HL-60 (cell line): ENCODE results near the gene MYO16.

ENCODE experiments used
- DNase-seq, 2 experiments: peaks; one replicate each; pipeline ENCODE4 v3.0.0-alpha.2; 2010 to 2020; ENCODE audit warnings: low read depth in 1 of 2, low spot score in 1 of 2
- H3K27ac ChIP-seq: fragments of 250-450 bp; sonication (Bioruptor Pico); replicated peaks from 2 replicates; pipeline ENCODE4 v1.5.1; 2020; ENCODE audit warnings: mild to moderate bottlenecking, moderate library complexity
- H3K27me3 ChIP-seq: fragments of 250-450 bp; sonication (Bioruptor Pico); 2 replicates; pipeline ENCODE4 v1.5.1; 2021; ENCODE audit warnings: mild to moderate bottlenecking, moderate library complexity; ENCODE audit not compliant: insufficient read depth, poor library complexity, severe bottlenecking
- H3K4me3 ChIP-seq: replicated peaks from 2 replicates; pipeline ENCODE4 v1.5.1; 2011; ENCODE audit warnings: mild to moderate bottlenecking, control low read depth, low read length; ENCODE audit not compliant: insufficient read depth
- GABPA ChIP-seq: IDR thresholded peaks from 2 replicates; pipeline ENCODE4 v1.6.1; 2012; ENCODE audit warnings: low read depth
- POLR2AphosphoS5 ChIP-seq: IDR thresholded peaks from 2 replicates; pipeline ENCODE4 v1.6.1; 2012; ENCODE audit warnings: low read depth
- SPI1 ChIP-seq: IDR thresholded peaks from 2 replicates; pipeline ENCODE4 v1.6.1; 2012; ENCODE audit warnings: low read depth, mild to moderate bottlenecking, borderline replicate concordance
- TF ChIP-seq, protein P1 (sequence below): IDR thresholded peaks from one replicate; pipeline ENCODE4 v1.5.1; 2011; ENCODE audit warnings: low read length, control low read depth, inconsistent platforms; ENCODE audit not compliant: insufficient read depth
- TF ChIP-seq, protein P2 (sequence below): IDR thresholded peaks from 2 replicates; pipeline ENCODE4 v1.6.1; 2012; ENCODE audit warnings: low read depth; ENCODE audit not compliant: insufficient replicate concordance

The MYO16 gene

DNA sequence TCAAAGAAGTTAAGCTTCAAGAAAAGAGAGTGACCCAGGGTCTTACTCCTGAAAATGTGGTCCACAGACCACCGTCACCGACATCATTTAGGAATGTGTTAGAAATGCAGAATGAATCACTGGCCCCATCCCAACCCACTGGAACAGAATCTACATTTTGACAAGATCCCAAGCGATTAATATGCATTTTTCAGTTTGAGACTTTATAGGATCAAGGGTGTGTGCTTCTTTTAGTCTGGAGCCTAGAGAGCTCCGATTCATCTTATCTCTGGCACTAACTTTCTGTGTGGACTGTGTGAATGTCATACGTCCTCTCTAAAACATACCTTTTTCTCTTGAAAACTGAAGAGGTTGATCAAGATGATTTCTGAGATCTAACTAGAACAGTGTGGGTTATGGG, 484.8 kb downstream of the MYO16 start:
- Histone ChIP-seq H3K27me3 (no peaks in the 10 kb centered on the region), H3K4me3 (no peak overlapping the region), H3K27ac (no peak overlapping the region)
- no peak for DNase-seq
- no peak for TF ChIP-seq SPI1
- no peak for TF ChIP-seq POLR2AphosphoS5

- no peak overlapping the region for H3K4me3 ChIP-seq
- H3K27ac ChIP-seq: no peak overlapping the region
- TF ChIP-seq GABPA (no peak), SPI1 (no peak), POLR2AphosphoS5 (no peak)
- TF ChIP-seq, protein P1, sequence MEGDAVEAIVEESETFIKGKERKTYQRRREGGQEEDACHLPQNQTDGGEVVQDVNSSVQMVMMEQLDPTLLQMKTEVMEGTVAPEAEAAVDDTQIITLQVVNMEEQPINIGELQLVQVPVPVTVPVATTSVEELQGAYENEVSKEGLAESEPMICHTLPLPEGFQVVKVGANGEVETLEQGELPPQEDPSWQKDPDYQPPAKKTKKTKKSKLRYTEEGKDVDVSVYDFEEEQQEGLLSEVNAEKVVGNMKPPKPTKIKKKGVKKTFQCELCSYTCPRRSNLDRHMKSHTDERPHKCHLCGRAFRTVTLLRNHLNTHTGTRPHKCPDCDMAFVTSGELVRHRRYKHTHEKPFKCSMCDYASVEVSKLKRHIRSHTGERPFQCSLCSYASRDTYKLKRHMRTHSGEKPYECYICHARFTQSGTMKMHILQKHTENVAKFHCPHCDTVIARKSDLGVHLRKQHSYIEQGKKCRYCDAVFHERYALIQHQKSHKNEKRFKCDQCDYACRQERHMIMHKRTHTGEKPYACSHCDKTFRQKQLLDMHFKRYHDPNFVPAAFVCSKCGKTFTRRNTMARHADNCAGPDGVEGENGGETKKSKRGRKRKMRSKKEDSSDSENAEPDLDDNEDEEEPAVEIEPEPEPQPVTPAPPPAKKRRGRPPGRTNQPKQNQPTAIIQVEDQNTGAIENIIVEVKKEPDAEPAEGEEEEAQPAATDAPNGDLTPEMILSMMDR: no peak
- no peaks in the 10 kb centered on the region for H3K27me3 ChIP-seq
- no peak for DNase-seq
Measured at GRCh38 chr13:109114991-109115390, 485.6 kb downstream of the MYO16 start.

DNA sequence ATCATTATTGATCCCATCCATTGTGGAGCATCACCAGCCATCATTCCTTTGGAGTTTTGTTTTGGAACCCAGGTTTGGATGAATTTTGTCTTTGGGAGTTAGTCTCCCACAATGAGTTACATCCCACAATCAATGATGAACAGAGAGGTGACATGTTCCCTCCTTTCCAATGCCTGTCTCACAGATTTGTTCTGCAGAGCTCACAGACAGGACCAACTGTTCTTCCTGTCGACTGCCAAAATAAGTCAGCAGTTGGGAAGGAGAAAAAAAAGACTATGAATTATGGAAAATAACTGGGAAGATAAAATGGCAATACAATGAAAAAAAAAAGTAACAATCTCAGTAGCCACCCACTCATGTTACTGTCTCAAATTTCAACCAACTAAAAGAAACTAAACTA, 489.1 kb downstream of the MYO16 start:
- TF ChIP-seq, protein P1: no peak
- TF ChIP-seq, protein P2, sequence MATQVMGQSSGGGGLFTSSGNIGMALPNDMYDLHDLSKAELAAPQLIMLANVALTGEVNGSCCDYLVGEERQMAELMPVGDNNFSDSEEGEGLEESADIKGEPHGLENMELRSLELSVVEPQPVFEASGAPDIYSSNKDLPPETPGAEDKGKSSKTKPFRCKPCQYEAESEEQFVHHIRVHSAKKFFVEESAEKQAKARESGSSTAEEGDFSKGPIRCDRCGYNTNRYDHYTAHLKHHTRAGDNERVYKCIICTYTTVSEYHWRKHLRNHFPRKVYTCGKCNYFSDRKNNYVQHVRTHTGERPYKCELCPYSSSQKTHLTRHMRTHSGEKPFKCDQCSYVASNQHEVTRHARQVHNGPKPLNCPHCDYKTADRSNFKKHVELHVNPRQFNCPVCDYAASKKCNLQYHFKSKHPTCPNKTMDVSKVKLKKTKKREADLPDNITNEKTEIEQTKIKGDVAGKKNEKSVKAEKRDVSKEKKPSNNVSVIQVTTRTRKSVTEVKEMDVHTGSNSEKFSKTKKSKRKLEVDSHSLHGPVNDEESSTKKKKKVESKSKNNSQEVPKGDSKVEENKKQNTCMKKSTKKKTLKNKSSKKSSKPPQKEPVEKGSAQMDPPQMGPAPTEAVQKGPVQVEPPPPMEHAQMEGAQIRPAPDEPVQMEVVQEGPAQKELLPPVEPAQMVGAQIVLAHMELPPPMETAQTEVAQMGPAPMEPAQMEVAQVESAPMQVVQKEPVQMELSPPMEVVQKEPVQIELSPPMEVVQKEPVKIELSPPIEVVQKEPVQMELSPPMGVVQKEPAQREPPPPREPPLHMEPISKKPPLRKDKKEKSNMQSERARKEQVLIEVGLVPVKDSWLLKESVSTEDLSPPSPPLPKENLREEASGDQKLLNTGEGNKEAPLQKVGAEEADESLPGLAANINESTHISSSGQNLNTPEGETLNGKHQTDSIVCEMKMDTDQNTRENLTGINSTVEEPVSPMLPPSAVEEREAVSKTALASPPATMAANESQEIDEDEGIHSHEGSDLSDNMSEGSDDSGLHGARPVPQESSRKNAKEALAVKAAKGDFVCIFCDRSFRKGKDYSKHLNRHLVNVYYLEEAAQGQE: no peak
- TF ChIP-seq POLR2AphosphoS5: no peak
- TF ChIP-seq SPI1: no peak
- Histone ChIP-seq H3K27ac (no peak overlapping the region), H3K4me3 (no peak overlapping the region), H3K27me3 (no peaks in the 10 kb centered on the region)
- no peak for DNase-seq

- no peak for DNase-seq
- Histone ChIP-seq H3K27ac (no peak overlapping the region), H3K27me3 (no peaks in the 10 kb centered on the region), H3K4me3 (no peak overlapping the region)
- TF ChIP-seq SPI1 (no peak), GABPA (no peak), POLR2AphosphoS5 (no peak)
- TF ChIP-seq, protein P2: no peak
- TF ChIP-seq, protein P1: no peak
Measured at GRCh38 chr13:109119896-109120295, 490.5 kb downstream of the MYO16 start.
